Measurements from ENCODE around the gene SERPINE2. TPM values are rescaled to one million over a fixed set of nuclear protein-coding genes. Genes with fewer than 3 reads are reported as not detected.

The SERPINE2 gene
- total and polyA plus RNA-seq, 2 donors (not counting 3 experiments of a cell fraction or from before 2014, with no cell fraction given) = 4.0 to 8.8 TPM

- DNase-seq (ENCODE audit: low read depth, low spot score) = no peak
- Histone ChIP-seq H3K4me2 (ENCODE audit: insufficient read depth, low read length) (no peak overlapping the region), H2AFZ (ENCODE audit: low read depth, low read length) (no peak overlapping the region), H3K27ac (ENCODE audit: insufficient read depth, low read depth, low read length) (no peak overlapping the region), H3K36me3 (ENCODE audit: control insufficient read depth in 2 of 2, extremely low read depth in 1 of 2, insufficient read depth in 2 of 2, low read length in 2 of 2) (no peaks in the 10 kb centered on the region), H3K9me3 (replicated peaks; ENCODE audit: control insufficient read depth, insufficient read depth, low read length) (no peaks in the 10 kb centered on the region), H4K20me1 (replicated peaks; ENCODE audit: control insufficient read depth, extremely low read depth, insufficient read depth, low read length) (no peaks in the 10 kb centered on the region), H3K4me1 (ENCODE audit: control insufficient read depth, extremely low read depth, insufficient read depth, low read length) (peaks cover 6% of the 10 kb centered on the region), H3K9me1 (replicated peaks; ENCODE audit: control insufficient read depth, extremely low read depth, insufficient read depth, low read length) (no peaks in the 10 kb centered on the region), H3K79me2 (ENCODE audit: control insufficient read depth, insufficient read depth, low read length) (no peaks in the 10 kb centered on the region), H3K9ac (replicated peaks; ENCODE audit: extremely low read depth, insufficient read depth, low read length) (no peak overlapping the region), H3K4me3 (replicated peaks in 1 of 3; ENCODE audit: insufficient read depth in 1 of 3, low read depth in 1 of 3, low read length in 3 of 3) (no peak overlapping the region), H3K27me3 (ENCODE audit: control insufficient read depth in 2 of 2, insufficient read depth in 2 of 2, low read length in 2 of 2) (peaks cover 13 to 32% of the 10 kb centered on the region in 2 experiments)
- POLR2A ChIA-PET = no interaction called here
- CTCF ChIA-PET = interaction anchor here (1.1 to 2.2 kb wide), 2 partner anchors 43 to 248 kb away, joined by 3 to 9 read pairs; no protein-coding TSS in a partner anchor
- no TSS peak for BruUV-seq (replicated peaks)
- intact Hi-C loops (cut with micrococcal nuclease) (loop anchor here (5.0 kb wide), 1 partner anchor 85 kb away; no protein-coding TSS in a partner anchor), dilution Hi-C loops (cut with MboI; ENCODE audit: extremely low pct_ligation_motif_present, low sequenced_read_pairs) (no loop called here)
- TF ChIP-seq, protein P1, sequence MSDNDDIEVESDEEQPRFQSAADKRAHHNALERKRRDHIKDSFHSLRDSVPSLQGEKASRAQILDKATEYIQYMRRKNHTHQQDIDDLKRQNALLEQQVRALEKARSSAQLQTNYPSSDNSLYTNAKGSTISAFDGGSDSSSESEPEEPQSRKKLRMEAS (IDR thresholded peaks at IDR 0.05; ENCODE audit: insufficient read depth, insufficient read length) = no peak
- TF ChIP-seq GATA2 (IDR thresholded peaks at IDR 0.05; ENCODE audit: insufficient read depth, insufficient read length, low read depth, low read length) (no peak), JUN (IDR thresholded peaks at IDR 0.05; ENCODE audit: borderline replicate concordance, insufficient read depth, insufficient read length, low read depth) (no peak), FOS (IDR thresholded peaks at IDR 0.05; ENCODE audit: borderline replicate concordance, insufficient read depth, low read length) (no peak), POLR2AphosphoS5 (IDR thresholded peaks at IDR 0.05; ENCODE audit: insufficient read depth, low read depth, low read length) (no peak), POLR2A (IDR thresholded peaks at IDR 0.05; ENCODE audit: low read depth, low read length) (no peak)
- no peak for FAIRE-seq
Measured at GRCh38 chr2:224036731-224037361, 2.2 kb downstream of the SERPINE2 start.

DNA sequence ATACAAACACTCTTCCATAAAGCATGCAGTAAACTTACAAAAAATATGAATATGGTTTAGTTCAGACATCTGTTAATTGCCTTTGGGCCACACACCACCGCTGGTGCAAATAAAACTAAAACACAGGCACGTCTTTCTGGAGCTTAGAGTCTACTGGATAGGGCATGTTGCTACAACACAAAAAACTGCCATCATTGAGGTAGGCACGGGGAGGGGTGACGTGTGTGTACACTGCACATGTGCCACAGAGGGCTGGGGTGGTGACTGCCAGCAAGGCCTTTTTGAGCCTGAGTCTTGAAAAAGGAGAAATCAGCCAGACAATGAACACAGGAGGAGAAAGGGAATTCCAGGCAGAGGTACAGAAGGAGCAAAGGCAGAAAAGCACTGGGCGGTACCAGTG, 5.1 kb downstream of the SERPINE2 start:
- FAIRE-seq (no peak), DNase-seq (ENCODE audit: low read depth, low spot score) (no peak)
- CTCF ChIA-PET = interaction anchor here (0.6 to 1.7 kb wide), 3 partner anchors 25 to 40 kb away, joined by 3 to 4 read pairs (median 3); no protein-coding TSS in a partner anchor
- Histone ChIP-seq H3K36me3 (ENCODE audit: control insufficient read depth in 2 of 2, extremely low read depth in 1 of 2, insufficient read depth in 2 of 2, low read length in 2 of 2) (no peaks in the 10 kb centered on the region), H3K9ac (replicated peaks; ENCODE audit: extremely low read depth, insufficient read depth, low read length) (no peak overlapping the region), H2AFZ (ENCODE audit: low read depth, low read length) (no peak overlapping the region), H3K9me3 (replicated peaks; ENCODE audit: control insufficient read depth, insufficient read depth, low read length) (no peaks in the 10 kb centered on the region), H3K4me2 (ENCODE audit: insufficient read depth, low read length) (no peak overlapping the region), H3K79me2 (ENCODE audit: control insufficient read depth, insufficient read depth, low read length) (no peaks in the 10 kb centered on the region), H3K9me1 (replicated peaks; ENCODE audit: control insufficient read depth, extremely low read depth, insufficient read depth, low read length) (no peaks in the 10 kb centered on the region), H3K27me3 (ENCODE audit: control insufficient read depth in 2 of 2, insufficient read depth in 2 of 2, low read length in 2 of 2) (peaks cover 0 to 12% of the 10 kb centered on the region in 2 experiments), H3K4me3 (replicated peaks in 1 of 3; ENCODE audit: insufficient read depth in 1 of 3, low read depth in 1 of 3, low read length in 3 of 3) (no peak overlapping the region), H4K20me1 (replicated peaks; ENCODE audit: control insufficient read depth, extremely low read depth, insufficient read depth, low read length) (no peaks in the 10 kb centered on the region), H3K4me1 (ENCODE audit: control insufficient read depth, extremely low read depth, insufficient read depth, low read length) (peaks cover 6% of the 10 kb centered on the region), H3K27ac (ENCODE audit: insufficient read depth, low read depth, low read length) (no peak overlapping the region)
- BruUV-seq (replicated peaks) = no TSS peak
- TF ChIP-seq GATA2 (IDR thresholded peaks at IDR 0.05; ENCODE audit: insufficient read depth, insufficient read length, low read depth, low read length) = no peak
- no peak for TF ChIP-seq JUN (IDR thresholded peaks at IDR 0.05; ENCODE audit: borderline replicate concordance, insufficient read depth, insufficient read length, low read depth)
- TF ChIP-seq, protein P1 (IDR thresholded peaks at IDR 0.05; ENCODE audit: insufficient read depth, insufficient read length) = no peak
- TF ChIP-seq EZH2 (IDR thresholded peaks at IDR 0.05; ENCODE audit: borderline replicate concordance, low read depth, low read length, severe bottlenecking) = no peak
- no peak for TF ChIP-seq FOS (IDR thresholded peaks at IDR 0.05; ENCODE audit: borderline replicate concordance, insufficient read depth, low read length)
- no peak for TF ChIP-seq MYC (IDR thresholded peaks at IDR 0.05; ENCODE audit: low read depth, low read length)
- TF ChIP-seq POLR2A (IDR thresholded peaks at IDR 0.05; ENCODE audit: low read depth, low read length) = no peak
- no peak for TF ChIP-seq POLR2AphosphoS5 (IDR thresholded peaks at IDR 0.05; ENCODE audit: insufficient read depth, low read depth, low read length)
- no peak for TF ChIP-seq CTCF (IDR thresholded peaks at IDR 0.05; ENCODE audit: extremely low read depth in 1 of 2, insufficient read depth in 1 of 2, low read depth in 1 of 2, low read length in 2 of 2)
- dilution Hi-C loops (cut with MboI; ENCODE audit: extremely low pct_ligation_motif_present, low sequenced_read_pairs) = no loop called here
- intact Hi-C loops (cut with micrococcal nuclease) = no loop called here
- POLR2A ChIA-PET = no interaction called here

Data from endothelial cell of umbilical vein (primary cell).